GM03348 (cell line): ENCODE results near the gene SPATA25.
A peak's percentile ranks its signal among the peaks of the same experiment; 100 is the strongest.
"Not testable (repeated sequence)": the region's sequence is repeated elsewhere in the genome, so short reads cannot be mapped to it uniquely, and the experiment has no call there.

Source experiments
- DNase-seq: peaks from one replicate; pipeline ENCODE4 v3.0.0; 2012; ENCODE audit warnings: low spot score

The SPATA25 gene

DNA sequence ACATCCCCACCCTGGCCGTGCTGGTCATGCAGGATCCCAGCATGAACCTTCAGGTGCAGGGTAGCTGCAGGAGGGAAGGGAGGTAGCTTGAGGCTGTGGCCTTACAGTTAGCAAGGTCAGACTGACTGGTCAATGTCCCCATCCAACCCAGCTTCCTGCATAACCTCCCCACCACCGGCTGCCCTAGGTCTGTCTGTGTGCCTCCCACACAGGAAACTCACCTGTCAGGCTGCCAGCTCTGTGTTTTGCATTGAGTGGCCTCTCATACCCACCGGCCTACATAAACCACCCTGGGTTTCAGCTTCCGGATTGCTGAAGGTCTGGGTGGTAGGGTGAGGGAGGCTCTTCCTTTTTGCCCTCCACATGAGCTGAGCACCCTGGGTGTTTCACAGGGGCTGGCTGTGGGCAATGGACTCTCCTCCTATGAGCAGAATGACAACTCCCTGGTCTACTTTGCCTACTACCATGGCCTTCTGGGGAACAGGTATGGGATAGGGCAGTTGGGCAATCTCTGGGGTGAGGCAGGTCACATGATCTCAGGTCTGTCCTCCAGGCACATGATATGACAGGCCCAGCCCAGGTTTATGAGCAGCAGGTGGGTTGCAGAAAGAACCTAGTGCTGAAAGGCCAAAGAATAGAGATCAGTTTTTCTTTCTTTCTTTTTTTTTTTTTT lies 5.5 kb upstream of the SPATA25 start:
- DNase-seq: no peak

DNA sequence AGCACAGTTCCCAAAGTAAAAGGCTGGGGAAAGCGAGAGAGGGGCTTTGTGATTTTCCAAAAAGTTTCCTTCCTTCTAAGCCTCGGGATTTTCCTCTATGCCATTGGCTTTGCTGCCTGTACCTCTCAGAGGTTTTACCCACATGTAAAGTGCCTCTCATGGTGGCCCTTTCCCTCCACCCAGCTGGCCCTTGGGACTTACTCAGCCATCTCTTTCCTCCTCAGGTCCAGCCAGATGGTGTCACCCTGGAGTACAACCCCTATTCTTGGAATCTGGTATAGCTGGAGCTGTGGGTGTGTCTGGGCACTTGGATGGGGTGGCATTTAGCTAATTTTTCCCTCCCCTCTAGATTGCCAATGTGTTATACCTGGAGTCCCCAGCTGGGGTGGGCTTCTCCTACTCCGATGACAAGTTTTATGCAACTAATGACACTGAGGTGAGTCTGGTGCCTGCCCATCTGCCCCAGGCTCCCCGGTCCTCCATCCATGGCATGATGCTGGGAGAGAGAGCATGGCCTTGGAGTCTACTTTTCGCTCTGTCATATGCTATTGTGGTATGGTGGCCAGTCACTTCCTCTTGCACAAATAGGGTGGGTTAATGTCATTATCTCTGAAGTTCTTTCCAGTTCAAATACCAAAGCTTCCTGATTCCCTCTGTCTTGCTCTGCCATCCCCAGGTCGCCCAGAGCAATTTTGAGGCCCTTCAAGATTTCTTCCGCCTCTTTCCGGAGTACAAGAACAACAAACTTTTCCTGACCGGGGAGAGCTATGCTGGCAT lies 4.8 kb upstream of the SPATA25 start:
- DNase-seq: peak; percentile 73

DNA sequence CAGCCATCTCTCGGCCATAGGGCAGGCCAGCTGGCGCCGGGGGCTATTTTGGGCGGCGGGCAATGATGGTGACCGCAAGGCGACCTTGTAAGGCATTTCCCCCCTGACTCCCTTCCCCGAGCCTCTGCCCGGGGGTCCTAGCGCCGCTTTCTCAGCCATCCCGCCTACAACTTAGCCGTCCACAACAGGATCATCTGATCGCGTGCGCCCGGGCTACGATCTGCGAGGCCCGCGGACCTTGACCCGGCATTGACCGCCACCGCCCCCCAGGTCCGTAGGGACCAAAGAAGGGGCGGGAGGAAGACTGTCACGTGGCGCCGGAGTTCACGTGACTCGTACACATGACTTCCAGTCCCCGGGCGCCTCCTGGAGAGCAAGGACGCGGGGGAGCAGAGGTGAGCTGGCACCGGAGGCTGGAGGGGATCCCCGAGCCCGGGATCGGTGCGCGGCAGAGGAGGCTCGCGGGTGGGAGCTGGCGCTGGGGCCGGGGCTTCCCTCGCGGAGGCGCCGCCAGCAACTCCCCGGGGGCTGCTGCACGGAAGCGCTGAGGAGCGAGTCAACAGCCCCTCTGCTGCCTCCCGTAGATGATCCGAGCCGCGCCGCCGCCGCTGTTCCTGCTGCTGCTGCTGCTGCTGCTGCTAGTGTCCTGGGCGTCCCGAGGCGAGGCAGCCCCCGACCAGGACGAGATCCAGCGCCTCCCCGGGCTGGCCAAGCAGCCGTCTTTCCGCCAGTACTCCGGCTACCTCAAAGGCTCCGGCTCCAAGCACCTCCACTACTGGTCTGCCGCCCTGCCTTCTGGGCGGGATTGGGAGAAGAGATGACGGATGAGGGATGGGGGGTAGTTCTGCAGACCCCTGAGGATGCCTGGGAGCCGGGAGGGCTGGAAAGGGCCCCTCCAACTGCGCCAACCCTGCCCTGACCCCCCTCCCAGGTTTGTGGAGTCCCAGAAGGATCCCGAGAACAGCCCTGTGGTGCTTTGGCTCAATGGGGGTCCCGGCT lies 3.9 kb upstream of the SPATA25 start, which contains the start of the genes CTSA and NEURL2:
Gene CTSA (plus strand): TSS at position 351 of the 999 bp plus-strand sequence. CDS start 234 bp downstream, at position 585.
Gene NEURL2 (minus strand): TSS at position 224 of the 999 bp plus-strand sequence. CDS start 217 bp downstream, at position 7.
- peak; percentile 97 for DNase-seq

DNA sequence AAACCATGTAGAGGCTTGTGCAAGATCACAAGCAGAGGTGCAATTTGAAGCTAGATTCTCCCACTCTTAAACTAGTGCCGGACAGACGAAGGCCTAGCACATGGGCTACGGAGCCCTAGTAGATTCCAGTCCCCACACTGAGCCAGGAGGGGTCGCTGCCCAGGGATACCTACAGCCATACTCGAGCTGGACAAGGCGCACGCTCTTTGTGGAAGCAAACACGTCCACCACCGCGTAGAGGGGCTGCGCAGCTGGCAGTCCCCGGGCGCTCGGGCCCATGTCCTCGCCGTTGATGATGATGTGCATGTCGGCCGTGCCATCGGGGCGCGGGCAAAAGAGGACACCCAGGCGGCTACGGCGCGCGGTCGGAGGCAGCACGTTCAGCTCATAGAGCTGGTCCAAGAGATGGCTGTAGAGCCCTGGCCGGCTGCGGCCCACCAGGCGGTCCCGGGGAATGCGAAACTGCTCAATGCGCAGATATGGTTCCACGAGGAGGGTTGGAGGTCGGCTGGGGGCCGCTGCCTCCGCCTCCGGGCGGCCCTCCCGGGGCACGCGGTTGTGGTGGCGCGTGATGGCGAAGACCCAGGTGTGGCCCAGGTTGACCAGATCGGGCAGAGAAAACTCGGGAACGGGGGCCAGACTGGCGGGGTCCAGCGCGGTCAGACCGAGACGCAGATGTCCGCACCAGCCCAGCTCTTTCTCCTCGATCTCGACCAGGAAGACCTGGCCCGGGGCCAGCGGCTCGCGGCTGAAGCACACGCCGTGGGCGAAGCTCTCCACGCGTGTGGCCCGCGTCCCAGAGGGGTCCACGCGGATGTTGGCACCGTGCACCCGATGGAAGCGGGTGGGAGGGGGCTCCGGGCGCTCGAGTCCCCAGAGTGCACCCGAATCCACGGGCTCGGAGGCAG lies 2.9 kb upstream of the SPATA25 start:
- DNase-seq: peak; percentile 78

DNA sequence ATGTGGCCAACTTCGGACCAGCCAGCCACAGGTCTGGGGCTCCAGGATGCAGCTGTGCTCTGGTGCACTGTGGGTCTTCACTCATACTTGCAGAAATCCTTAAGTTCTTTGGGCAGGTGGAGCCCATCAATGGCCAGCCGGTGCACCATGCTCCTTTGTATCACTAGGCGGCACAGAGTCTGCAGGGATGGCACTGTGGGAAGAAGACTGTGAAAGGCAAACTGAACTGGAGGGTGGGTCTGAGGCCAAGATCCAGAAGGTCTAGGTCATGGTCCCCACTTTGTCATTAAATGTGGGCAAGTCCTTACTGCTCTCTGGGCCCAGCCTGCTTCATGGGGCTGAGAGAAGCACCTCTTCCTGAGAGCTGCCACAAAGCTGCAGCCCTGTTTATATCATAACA lies 1.3 kb upstream of the SPATA25 start:
- DNase-seq: no peak

DNA sequence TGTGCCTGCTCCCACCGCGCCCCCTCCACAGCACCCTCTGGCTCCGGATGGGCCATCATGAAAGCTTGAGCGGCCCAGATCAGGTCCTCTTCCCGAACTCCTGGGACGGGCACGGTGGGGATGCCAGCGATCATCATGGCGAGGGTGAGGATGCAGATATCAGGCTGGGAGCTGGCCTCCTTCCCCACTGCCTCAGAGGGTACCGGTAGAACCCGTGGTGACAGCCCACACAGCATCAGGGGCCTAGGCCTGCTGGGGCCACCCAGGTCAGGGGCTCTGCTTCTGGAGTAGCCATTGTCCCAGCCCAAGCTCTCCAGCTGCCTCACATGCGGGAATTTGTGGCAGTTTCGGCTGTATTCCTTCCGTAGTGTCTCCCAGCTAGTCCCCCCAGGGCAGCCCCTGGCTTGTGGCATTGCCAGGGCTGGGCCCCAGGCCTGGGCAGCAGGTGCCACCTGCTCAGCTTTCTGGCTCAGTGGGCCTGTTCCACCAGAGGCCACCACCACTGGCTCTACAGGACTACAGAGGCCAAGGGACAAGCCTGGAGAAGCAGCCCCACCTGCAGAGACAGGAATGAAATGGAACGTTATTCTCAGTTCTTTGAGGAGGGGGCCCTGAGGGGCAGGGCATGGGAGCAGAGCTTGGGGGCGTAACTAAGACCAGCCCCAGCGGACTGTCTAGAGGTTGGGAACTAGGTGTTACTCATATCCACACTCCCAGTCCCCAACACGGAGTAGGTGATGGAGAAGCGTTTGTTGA lies 654 bp downstream of the SPATA25 start:
- DNase-seq: no peak

DNA sequence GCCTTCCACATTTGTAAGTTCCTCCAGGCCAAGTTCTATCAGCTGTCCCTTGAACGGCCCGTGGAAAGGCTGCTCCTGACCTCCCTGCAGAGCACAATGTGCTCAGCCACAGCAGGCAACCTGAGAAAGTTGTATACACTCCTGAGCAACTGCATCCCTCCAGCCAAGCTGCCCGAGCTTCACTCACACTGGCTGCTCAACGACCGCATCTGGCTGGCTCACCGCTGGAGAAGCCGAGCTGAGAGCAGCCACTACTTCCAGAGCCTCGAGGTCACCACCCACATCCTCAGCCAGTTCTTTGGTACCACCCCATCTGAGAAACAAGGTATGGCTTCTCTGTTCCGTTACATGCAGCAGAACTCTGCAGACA lies 4.3 kb downstream of the SPATA25 start:
- DNase-seq: no peak

DNA sequence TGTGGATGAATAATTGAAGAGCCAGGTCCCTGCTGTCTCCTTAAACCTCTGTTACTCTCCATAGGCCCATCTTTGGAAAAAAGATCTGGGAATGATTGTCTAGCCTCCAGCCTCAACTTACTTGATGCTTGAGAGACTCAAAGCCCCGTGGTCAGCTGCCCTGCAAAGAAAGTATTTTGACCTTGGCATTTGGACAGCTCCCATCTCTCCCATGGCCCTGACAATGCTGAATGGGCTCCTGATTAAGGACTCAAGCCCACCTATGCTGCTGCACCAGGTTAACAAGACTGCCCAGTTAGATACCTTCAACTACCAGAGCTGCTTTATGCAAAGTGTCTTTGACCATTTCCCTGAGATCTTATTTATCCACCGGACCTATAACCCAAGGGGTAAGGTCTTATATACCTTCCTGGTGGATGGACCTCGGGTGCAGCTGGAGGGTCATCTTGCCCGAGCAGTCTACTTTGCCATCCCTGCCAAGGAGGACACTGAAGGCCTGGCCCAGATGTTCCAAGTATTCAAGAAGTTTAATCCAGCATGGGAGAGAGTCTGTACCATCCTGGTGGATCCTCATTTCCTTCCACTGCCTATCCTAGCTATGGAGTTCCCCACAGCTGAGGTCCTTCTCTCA lies 4.8 kb downstream of the SPATA25 start:
- no peak for DNase-seq

DNA sequence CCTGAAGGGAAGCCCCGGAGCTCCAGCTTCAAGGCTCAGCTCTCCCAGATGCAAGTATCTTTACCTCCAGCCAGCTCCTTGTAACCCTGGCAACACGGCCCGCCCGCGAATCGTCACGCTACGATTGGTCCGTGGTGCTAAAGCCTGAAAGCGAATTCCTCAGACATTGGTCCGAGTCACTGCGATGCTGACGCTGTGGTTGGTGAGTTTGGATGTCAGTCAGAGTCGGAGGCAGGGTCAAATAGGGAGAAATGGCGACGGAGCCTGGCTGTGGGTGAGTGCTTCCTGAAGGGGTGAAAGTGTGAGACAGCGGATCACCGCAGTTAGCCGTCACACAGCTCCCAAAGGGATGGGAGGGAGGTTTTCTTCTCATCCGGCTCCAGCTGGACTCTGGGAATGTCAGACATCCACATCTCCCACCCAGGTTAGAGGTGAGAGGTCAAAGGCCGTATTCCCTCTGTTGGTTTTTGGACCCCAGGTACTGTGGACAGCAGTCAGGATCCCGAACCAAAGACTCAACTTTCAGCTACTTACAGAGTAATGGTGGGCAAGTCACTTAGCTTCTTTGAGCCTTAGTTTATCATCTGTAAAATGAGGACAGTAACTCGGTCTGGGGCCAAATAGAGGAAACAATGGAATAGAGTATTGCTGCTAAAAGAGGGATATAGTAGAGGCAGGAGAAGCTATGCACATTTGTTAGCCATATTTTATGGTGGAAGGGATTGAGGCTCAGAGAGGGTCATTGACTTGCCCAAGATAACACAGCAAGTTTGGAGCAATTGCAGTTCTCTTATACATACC lies 6.2 kb downstream of the SPATA25 start, which contains the start of gene ZSWIM1:
Gene ZSWIM1 (plus strand): TSS at position 240 of the 801 bp plus-strand sequence. CDS start 1,366 bp downstream, outside the sequence.
- peak; percentile 99 for DNase-seq

DNA sequence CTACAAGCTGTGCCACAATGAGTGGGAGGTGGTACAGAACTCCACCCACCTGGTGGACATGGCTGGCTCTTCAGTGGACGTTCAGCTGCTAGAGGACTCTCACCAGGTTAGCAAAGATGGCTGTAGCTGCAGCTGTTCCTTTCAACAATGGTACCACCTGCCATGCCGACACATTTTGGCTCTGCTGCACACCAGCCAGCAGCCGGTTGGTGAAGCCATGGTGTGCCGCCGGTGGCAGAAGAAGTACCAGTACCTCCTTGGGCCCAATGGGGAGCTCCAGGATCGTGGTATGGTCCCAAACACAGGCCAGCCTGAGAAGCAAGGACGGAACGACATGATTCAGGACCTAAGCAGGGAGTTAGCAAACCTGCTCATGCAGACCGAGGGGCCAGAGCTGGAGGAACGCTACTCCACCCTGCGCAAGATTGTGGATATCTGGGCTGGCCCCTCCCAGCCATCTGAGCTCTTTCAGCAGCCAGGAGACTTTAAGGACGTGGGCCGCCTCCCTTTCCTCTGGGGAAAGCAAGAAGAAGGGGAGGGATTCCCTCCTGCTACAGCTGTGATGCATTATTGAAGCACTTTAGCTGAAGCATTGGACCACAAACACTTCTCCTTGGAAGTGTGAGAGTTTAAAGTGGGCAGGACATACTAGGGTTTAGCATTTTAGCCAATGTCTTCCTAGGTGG lies 9.2 kb downstream of the SPATA25 start:
- peak; percentile 71 for DNase-seq

DNA sequence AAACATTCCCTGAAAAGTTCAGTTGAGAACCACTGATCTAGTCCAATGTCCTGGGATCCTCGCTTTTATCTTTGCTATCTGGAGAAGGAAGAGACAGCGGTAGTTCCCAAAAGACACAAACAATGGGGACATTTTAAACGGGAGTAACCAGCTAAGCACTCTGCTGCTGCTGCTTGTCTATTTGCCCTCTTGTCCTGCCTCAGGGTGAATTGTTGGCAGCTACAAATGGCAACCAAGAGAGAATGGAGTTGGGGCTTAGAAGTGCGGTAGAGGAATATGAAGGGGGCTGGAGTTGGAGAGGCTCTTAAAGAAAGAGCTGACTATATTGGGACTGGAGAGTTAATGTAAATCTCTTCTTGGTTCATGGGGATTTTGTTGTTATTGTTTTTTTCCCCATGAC lies 12.8 kb downstream of the SPATA25 start:
- no peak for DNase-seq

DNA sequence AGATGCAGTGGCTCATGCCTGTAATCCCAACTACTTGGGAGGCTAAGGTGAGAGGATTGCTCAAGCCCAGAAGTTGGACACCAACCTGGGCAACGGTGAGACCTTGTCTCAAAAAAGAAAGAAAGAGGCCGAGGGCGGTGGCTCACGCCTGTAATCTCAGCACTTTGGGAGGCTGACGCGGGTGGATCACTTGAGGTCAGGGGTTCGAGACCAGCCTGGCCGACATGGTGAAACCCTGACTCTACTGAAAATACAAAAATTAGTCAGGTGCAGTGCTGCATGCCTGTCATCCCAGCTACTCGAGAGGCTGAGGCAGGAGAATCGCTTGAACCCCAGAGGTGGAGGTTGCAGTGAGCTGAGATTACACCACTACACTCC lies 13.3 kb downstream of the SPATA25 start:
- DNase-seq: not testable (repeated sequence)

DNA sequence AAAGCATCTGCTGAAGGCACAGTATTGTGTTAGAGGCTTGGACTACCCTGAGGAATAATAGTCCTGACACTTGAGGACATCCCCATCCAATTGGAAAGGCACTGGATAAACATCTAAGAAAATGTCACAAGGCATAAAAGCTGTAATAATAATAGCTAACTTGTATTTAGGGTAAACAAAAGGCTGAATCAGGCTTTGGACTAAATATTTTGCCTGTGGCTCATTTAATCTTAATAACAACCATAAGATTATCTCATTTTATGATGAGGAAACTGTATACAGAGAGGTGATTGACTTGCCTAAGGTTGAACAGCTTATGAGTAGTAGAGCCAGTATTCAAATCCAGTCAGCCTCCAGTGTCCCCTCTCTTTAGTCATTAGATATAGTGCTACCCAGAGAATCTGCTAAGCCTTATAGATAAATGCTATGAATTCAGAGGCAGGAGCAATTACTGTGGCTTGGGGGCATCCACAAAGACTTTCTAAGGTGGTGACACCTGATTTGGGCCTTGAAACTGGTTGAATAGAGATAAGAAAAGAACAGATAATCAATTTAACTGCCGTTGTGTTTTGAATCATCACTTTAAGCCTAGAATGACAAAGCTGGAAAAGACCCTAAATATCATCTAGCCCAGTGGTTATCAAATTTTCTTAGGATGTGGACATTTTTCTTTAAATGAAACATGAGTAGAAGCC lies 13.9 kb downstream of the SPATA25 start:
- DNase-seq: no peak

DNA sequence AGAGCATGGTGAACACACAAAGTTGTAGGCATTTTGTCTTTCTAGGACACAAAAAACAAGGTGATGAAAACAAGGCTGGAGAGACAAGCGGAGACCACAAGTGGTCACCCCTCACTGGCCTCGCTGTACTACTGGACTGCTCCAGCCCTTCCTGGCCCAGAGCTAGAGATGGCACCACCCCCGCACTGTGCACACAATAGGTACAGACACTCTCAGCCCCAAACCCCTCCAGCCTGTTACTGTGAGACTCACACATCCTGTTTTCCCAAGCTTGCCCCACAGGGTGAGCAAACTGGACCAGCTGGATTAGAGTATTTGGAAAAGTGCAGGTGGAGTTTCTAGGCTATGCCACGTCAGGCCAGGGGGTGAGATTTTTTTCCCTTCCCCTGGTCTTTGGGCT lies 14.8 kb downstream of the SPATA25 start:
- DNase-seq: no peak

DNA sequence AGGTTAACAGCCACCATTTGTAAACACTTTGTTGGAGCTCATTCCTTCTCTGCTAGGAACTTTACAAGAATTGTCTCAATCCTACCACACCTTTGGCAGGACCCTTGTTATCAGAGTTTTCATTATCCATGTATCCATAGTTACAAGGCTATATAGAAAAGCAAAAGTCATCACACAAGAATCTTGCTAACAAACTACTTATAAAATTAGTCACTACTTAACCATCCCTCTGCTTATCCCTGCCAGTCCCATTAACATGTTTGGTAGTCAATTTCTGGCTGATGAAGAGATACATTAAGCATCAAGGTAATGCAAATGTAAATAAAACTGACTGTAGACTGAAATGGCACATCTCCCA lies 19.6 kb downstream of the SPATA25 start:
- peak; percentile 49 for DNase-seq

DNA sequence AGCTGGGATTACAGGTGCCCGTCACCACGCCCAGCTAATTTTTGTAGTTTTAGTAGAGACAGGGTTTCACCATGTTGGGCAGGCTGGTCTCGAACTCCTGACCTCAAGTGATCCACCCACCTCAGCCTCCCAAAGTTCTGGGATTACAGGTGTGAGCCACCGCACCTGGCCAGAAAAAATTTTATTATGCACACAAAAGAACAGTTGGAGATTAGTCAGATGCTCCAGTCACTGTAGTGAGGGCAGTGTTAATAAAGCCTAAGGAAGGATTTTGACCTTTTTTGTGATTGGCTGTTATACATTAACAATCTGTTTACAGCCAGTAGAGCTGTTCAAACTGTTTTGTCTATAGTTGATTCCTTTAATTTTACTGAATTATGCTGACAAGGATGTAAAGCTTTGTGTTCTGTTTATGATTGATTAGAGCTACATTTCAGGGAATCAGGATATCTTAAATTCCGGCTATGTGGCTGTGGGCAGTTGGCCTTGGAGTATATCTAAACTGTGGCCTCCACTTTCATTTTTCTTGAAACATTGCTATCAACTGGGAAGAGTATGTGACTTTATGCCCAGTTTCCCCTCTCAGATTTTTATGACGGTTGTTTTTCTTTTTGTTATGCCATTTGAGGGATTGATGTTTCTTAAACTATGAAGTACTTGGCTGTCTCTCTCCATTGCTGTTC lies 20.1 kb downstream of the SPATA25 start:
- no peak for DNase-seq

DNA sequence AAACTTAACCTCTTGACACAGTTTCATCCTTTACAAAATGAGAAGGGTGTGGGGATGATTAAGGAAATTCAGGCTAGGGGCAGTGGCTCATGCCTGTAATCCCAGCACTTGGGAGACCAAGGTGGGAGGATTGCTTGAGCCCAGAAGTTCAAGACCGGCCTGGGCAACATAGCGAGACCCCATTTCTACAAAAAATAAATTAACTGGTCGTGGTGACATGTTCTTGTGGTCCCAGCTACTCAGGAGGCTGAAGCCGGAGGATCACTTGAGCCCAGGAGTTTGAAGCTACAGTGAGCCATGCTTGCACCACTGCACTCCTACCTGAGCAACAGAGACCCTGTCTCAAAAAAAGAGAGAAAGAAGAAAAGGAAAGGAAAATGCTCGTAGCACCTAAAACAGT lies 21.0 kb downstream of the SPATA25 start:
- DNase-seq: no peak
